GM18499 (cell line): ENCODE data around the gene SAP130.

Experiments used
- ATAC-seq: cut with Tn5 transposase; IDR thresholded peaks from one replicate; pipeline ENCODE4 v1.9.1; 2021; ENCODE audit warnings: moderate number of reproducible peaks; ENCODE audit not compliant: insufficient read depth, unreplicated experiment

The SAP130 gene

GRCh38 chr2:128026448-128027277, 1.2 kb downstream of the SAP130 start:
- no peak for ATAC-seq

GRCh38 chr2:128024816-128025215, 3.0 kb downstream of the SAP130 start:
- no peak for ATAC-seq

GRCh38 chr2:128017561-128017960, 10.3 kb downstream of the SAP130 start:
- ATAC-seq = no peak

DNA sequence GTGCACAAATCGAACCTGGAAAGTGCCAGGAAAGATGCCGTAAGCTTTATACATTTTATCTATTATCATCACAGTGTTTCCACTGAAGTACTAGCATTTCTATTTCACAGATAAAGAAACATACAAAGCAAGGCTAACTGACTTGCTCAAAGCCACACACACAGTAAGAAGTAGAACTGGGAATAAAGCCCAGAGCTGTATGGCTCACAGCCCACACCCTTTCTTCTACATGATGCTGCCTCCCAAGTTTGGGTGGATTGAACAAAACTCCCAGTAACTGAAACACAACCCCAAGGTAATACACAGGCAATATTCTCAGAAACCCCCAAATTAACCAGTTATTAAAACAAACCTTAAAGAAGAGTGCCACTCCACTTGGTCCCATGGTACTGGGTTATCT, 11.2 kb downstream of the SAP130 start:
- no peak for ATAC-seq

DNA sequence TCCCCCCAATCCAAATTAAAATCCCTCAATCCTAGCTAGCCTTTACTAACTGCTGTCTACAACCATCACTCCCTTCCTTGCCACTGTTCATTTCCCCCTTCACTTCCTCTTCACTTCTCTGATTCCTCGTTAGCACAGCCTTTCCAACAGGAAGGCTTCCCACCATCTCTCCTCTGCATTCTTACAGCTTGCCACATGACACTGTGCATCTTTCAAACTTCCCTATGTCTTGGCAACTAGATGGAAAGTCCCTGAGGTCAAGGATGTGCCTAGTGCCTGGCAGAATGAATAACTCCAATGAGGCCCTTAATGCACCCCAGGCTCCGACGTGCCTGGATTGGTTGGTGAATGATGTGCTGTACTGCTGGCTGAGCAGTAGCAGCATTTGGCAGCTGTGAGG, 15.2 kb downstream of the SAP130 start:
- ATAC-seq = no peak

DNA sequence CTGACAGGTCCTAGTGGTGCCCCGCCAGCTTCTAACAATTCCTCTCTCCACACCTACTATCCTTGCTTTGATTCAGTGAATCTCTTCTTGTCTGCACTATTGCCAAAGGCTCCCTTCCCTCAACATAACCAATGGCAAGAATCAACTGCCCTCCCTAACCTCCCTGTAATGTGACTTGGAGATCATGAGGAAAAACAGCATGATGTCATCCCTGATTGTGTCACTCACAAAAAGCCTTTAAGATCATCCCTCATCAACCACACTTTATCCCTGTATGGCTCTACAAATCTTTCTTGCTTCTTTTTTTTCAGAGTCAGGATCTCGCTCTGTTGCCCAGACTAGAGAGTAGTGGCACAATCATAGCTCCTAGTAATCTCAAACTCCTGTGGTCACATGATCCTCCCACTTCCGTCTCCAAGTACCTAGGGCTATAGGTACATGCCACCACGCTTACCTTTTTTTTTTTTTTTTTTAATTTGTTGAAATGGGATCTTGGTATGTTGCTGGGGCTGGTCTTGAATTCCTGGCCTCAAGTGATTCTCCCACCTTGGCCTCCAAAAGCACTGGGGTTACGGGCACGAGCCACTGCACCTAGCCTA, 19.7 kb downstream of the SAP130 start:
- no peak for ATAC-seq

DNA sequence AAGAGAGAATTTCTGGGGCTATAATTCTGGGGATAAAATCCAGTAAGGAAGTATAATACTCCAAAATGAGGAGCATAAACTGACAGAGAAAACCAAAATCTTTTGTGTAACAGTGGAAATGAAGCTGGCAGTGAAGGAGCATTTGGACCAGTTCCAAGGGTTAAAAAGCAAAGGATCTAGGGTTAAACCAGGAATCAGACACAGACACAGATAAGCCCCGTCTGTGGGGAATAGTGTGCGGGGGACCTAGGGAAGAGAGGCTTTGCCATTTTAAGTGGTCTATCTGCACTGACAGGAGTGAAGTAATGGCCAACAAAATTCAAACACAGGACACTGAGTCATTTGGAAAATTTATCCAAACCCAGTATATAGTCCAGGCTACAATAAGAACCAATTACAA, 23.4 kb downstream of the SAP130 start:
- no peak for ATAC-seq

DNA sequence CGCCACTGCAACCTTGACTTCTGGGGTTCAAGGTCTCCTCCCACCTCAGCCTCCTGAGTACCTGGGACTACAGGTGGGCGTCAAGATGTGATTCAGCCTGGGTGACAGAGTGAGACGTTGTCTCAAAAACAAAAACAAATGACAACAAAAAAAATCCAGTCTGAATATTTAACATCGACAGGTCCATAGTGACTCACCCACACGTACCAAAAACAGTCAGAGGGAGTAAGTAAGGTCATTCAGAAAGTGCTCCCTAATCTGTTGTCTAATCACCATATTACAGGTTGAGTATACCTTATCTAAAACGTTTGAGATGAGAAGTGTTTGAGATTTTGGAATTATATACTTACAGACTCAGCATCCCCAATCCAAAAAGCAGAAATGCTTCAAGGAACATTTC, 24.4 kb downstream of the SAP130 start:
- ATAC-seq = no peak

- ATAC-seq = no peak
Measured at GRCh38 chr2:127996160-127996559, 31.7 kb downstream of the SAP130 start.

- no peak for ATAC-seq
Measured at GRCh38 chr2:127995725-127996124, 32.1 kb downstream of the SAP130 start.

GRCh38 chr2:127993659-127994058, 34.2 kb downstream of the SAP130 start:
- ATAC-seq = no peak

DNA sequence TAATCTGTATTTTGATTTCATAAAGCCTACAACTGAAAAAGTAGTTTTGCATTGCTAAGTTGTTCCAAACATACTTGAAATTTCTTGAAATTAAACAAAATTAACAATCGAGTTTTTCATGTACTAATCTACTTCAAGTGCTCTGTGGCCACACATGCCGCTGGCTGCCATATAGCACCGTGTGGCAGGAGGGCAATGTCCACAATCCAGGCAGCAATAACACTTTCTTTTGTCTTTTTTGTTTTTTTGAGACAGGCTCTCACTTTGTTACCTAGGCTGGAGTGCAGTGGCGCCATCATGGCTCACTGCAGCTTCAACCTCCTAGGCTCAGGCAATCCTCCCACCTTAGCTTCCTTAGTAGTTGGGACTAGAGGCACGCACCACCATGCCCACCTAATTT, 36.1 kb downstream of the SAP130 start:
- no peak for ATAC-seq

DNA sequence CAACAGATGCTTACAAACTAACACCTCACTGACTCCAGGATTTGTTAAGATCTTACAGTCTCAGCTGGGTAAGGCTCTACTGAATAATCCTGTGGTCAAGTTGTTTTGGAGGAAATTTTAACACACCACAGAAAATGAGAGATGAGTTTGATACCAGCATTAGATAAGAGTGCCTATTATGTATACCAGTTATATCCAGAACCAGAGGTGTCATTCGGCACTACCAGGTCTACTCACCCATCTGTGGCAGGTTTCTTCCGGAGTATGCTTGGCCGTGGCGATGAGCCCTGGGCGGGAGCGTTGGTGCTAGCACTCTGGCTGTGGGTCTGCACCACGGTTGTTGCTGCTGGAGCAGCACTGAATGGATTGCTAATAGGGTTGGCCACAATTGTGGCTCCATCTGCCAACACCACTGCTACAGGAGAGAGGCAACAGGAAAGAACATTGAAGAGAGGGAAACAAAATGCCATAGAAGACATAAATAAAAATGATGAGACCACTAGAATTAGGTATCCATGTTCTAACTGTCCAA, 41.2 kb downstream of the SAP130 start:
- ATAC-seq = no peak

DNA sequence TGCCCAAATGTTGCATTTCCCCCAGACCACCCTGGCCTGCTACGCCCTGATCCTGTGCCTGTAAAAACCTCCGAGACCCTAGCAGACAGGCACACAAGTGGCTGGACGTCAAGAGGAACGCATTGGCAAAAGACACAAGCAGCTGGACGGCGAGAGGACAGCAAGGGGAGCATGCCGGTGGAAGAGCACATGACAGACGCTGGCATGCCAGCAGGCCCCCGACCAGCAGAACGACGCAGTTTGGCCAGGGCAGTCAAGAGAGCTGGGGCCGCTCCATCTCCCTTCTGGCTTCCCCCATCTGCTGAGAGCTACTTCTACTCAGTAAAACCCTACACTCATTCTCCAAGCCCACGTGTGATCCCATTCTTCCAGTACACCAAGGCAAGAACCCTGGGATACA, 42.1 kb downstream of the SAP130 start:
- ATAC-seq = no peak

DNA sequence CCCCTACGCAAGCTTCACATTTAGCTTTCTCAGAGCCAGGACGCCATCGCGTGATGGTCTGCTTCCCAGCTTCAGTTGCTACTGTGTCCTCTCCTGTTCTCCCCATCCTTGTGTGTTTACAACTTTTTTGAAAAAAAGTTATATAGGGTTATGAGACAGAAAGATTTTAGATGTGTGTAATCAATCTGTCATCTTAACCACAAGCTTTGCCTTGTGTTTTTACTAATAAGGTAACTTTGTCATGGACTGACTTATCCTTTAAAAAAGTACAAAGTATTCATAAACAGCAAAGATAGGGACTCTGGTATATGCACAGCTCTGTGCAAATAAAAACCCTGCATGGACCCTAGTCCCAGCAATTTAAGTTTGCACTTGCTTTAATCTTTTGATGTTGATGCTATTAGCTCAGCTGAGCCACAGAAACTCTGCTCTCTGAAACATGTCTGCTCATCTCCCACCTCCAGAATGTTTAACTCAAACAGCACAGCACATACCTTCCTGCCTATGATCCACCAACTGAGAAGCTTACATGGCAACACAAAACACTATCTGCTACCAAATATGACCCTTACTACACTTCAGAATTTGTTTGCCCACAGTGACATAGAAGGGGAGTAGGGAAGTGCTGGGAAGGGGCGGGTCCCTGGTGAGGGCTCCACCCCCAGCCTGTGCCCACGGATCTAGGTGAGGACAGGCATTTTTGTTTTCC, 42.7 kb downstream of the SAP130 start:
- ATAC-seq = no peak

DNA sequence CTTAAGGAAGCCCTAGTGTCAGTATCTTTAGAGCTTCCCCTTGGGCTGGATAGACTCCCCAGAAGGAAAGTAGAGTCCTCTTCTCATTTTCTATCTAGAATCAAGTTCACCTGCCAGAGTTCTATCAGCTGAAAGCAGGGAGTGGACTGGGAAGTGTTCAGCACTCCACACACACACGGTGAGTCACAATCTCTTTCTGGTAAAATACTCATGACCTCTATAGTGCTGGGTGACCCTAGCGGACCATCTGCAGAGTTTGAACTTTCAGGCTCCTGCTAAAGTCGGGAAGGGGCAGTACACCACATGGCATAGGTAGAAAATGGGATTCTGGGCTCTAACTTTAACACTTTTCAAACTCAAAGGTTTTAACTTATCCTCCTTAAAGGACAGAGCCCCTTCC, 43.3 kb downstream of the SAP130 start:
- ATAC-seq = no peak

GRCh38 chr2:127969446-127969845, 58.4 kb downstream of the SAP130 start:
- no peak for ATAC-seq

DNA sequence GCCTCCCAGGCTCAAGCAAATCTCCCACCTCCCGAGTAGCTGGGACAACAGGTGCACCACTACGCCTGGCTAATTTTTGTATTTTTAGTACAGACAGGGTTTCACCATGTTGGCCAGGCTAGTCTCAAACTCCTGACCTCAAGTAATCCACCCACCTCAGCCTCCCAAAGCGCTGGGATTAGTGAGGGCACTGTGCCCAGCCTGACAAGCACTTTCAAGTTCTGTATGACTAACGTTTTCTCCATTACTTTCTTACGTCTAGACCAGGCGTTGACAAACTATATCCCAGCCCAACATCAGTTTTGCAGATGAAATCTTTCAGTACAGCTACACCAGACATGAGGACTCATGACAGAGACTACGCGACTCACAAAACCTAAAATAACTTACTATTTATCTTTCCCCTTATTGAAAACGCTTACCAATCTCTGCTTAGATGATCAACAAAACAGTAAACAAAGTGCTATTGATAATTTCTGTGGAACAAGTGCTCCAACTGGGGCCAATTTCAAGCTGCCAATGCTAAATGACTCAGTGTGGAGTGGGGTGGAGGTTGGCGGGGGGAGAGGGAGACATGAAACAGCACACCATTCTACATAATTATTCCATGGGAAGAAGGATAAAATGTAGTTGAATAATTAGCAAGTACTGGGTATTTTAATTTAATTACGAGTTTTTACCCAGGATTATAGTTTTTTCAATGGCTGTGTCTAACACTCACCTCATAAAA, 59.1 kb downstream of the SAP130 start:
- ATAC-seq = no peak

DNA sequence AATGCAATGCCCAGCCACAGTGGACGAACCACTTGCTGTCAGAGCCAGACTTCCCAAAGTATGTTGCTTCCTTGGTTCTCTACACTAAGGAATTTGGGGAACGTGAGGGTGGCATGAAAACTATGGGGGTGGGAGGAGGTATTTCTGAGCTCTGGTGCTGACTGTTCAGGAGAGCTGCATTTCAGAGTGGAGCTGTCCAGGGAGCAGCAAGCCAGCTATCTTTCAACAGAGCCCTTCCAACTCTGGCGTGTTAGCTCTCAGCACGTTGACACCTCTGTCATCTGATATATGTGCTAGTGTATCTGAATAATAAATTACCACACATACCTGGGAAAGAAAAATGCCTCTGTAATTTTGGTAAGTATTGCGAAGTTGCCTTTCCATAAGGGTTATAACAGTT, 66.1 kb downstream of the SAP130 start:
- ATAC-seq = no peak

- ATAC-seq = no peak
Measured at GRCh38 chr2:127957240-127957639, 70.6 kb downstream of the SAP130 start.

GRCh38 chr2:127954857-127955256, 73.0 kb downstream of the SAP130 start:
- ATAC-seq = no peak
